ENCODE results near the gene NXPH4.

Gene NXPH4

GRCh38 chr12:57219993-57220754 is 3.6 kb downstream of the NXPH4 start:
- H3K27ac ChIP-seq: no peak overlapping the region
- TF ChIP-seq CTCF (conservative IDR thresholded peaks at IDR 0.05) (no peak), ZFX (IDR thresholded peaks at IDR 0.05) (no peak)

GRCh38 chr12:57220770-57221168 is 4.2 kb downstream of the NXPH4 start:
- no peak overlapping the region for H3K27ac ChIP-seq
- TF ChIP-seq CTCF (conservative IDR thresholded peaks at IDR 0.05) (no peak), ZFX (IDR thresholded peaks at IDR 0.05) (no peak)

DNA sequence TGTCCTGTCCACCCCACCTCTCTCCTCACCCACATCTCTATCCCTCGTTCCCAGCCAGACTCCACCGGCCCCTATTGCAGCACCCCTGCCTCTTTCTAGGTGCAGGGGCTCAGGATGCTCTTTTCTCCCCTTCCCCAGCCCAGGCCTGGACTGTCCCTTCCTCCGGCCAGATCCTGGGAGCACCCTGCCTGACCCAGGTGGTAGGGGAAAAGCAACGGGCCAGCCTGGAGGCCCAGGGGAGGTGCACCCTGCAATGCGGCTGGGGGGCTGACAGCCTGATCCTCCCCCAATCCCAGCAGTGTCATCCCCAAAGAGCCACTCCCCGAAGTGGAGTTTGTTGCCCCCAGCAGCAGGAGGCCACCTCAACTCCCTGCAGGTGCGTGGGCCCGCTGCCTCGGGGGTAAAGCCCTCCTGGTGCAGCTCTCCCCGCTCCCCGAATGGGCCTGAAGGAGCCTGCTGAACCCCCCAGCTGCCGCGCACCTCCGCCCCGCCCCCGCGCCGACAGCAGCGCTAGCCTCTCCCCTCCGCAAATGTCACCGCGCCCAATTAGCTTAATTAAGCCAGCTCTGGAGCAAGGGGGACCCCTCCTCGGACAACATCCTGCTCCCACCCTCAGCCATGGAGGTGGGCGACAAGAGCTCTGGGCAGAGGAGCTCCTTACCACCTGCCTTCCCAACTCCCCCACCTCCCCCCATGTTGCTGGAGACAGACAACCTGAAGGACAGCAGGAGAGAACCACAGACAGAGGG is 4.7 kb downstream of the NXPH4 start:
- H3K27ac ChIP-seq: no peak overlapping the region
- no peak for TF ChIP-seq CTCF (conservative IDR thresholded peaks at IDR 0.05)
- no peak for TF ChIP-seq ZFX (IDR thresholded peaks at IDR 0.05)

GRCh38 chr12:57222286-57223190 is 5.9 kb downstream of the NXPH4 start:
- TF ChIP-seq CTCF (conservative IDR thresholded peaks at IDR 0.05) (no peak), ZFX (IDR thresholded peaks at IDR 0.05) (no peak)
- no peak overlapping the region for H3K27ac ChIP-seq

- TF ChIP-seq ZFX (IDR thresholded peaks at IDR 0.05): no peak
- no peak for TF ChIP-seq CTCF (conservative IDR thresholded peaks at IDR 0.05)
- H3K27ac ChIP-seq: no peak overlapping the region
These were observed 6.9 kb downstream of the NXPH4 start for GRCh38 chr12:57223191-57224165.

GRCh38 chr12:57224278-57224972 is 7.8 kb downstream of the NXPH4 start:
- TF ChIP-seq CTCF (conservative IDR thresholded peaks at IDR 0.05) (no peak), ZFX (IDR thresholded peaks at IDR 0.05) (no peak)
- no peak overlapping the region for H3K27ac ChIP-seq
